Heart right ventricle (tissue), 16 donors: Measurements from ENCODE around the gene SMC6. TPM values are rescaled to one million over a fixed set of nuclear protein-coding genes. Genes with fewer than 3 reads are reported as not detected.

Experiments
- ATAC-seq, 8 donors: fragments of 200-7000 bp; cut with Tn5 transposase; one replicate each; pipeline ENCODE4 v1.9.1; 2020; ENCODE audit warnings: mild to moderate bottlenecking in 8 of 8, moderate library complexity in 8 of 8, moderate number of reproducible peaks in 1 of 8
- DNase-seq, 2 donors: peaks; one replicate each; pipeline ENCODE4 v3.0.0-alpha.2; 2020
- H3K27ac ChIP-seq, 10 donors: fragments of 200-600 bp; sonication (generic) in 2 of 10; one replicate each; pipeline versions ENCODE4 v1.5.0 to v1.8.0; 2020 to 2022; ENCODE audit warnings: mild to moderate bottlenecking in 3 of 10
- H3K27me3 ChIP-seq, 7 donors: fragments of 200-600 bp; one replicate each; pipeline ENCODE4 v1.8.0; 2021 to 2022; ENCODE audit warnings: mild to moderate bottlenecking in 2 of 7
- H3K36me3 ChIP-seq, 9 donors: fragments of 200-600 bp; sonication (generic) in 1 of 9; one replicate each; pipeline versions ENCODE4 v1.5.0 to v1.8.0; 2020 to 2022; ENCODE audit warnings: mild to moderate bottlenecking in 2 of 9
- H3K4me1 ChIP-seq, 9 donors: fragments of 200-600 bp; sonication (generic) in 1 of 9; one replicate each; pipeline versions ENCODE4 v1.5.0 to v1.8.0; 2020 to 2022; ENCODE audit warnings: mild to moderate bottlenecking in 4 of 9
- H3K4me3 ChIP-seq, 10 donors: fragments of 200-600 bp; sonication (generic) in 2 of 10; one replicate each; pipeline versions ENCODE4 v1.5.0 to v1.8.0; 2020 to 2022; ENCODE audit warnings: mild to moderate bottlenecking in 7 of 10, moderate library complexity in 2 of 10
- H3K9me3 ChIP-seq, 11 donors: fragments of 200-600 bp in 10 of 11; sonication (generic) in 2 of 11; one replicate each; pipeline versions ENCODE4 v1.5.0 to v1.8.0; 2013 to 2022; ENCODE audit warnings: mild to moderate bottlenecking in 2 of 11, control low read depth in 1 of 11, moderate library complexity in 1 of 11
- WGBS, 2 donors: extraction: QIAGEN DNeasy Blood & Tissue Kit; methylation state at CpG; one replicate each; pipeline ENCODE4 v1.1.7; 2013; ENCODE audit warnings: inconsistent platforms in 1 of 2; 5-methylcytosine and 5-hydroxymethylcytosine counted together
- intact Hi-C, 10 donors: fragments of 100-400 bp; cut with DNase I; formaldehyde crosslinking; loops; one replicate each; pipeline versions ENCODE4 v1.11.1 to v1.14.2; 2022
- polyA plus RNA-seq, 2 donors: library from polyadenylated mRNA; stranded (reverse); fragments of 200-250 nt; gene quantifications; one replicate each; pipeline ENCODE4 v1.2.3, GENCODE V29; 2013
- total RNA-seq, 10 donors: library from RNA; stranded (reverse); fragmentation: NEBNext Ultra II Directional in 3 of 10; extraction: Animal tissue kit (Norgen Biotek cat#: 25700) in 3 of 10; gene quantifications; one replicate each; pipeline versions ENCODE4 v1.2.1 to v1.2.4, GENCODE V29; 2021 to 2023
- TF ChIP-seq, protein P1 (sequence below), 9 donors: fragments of 200-600 bp; sonication (generic) in 2 of 9; IDR thresholded peaks; one replicate each; pipeline versions ENCODE4 v1.5.0 to v1.8.0; 2021 to 2022; ENCODE audit warnings: antibody characterized with exemption in 9 of 9, mild to moderate bottlenecking in 5 of 9, moderate library complexity in 1 of 9
- donor health status: Arrhythmogenic right ventricular cardiomyopathy.
- donor health status: ischemic (EF 13 %, LVEDD 7.1; RV severe dilation, severe dysfunction).
- donor health status: healthy with polysubstance abuse.
- donor health status: DM: no; HTN: yes; CAD: no.
- donor health status: DM: no; HTN: no; CAD: no.
- donor health status: ischemic (EF 25% LVEDD 6.9; RV normal size, moderate dysfunction).
- donor health status: ischemic (EF 25% LVEDD 5.7; RV mildly dilated, moderate dysfunction).
- donor health status: healthy.
- donor health status: DM: yes; HTN: yes; CAD: no.
- donor health status: Ischemic cardiomyopathy.
- donor health status: ischemic (EF 35%, LVEDD 5.7; RV mildly dilated, moderate dysfunction).
- donor health status: nonischemic (EF 11% LVEDD 7.7; RV severe dilation, severe dysfunction).
- donor health status: DM: yes; HTN: yes; CAD: no.
- donor health status: PGD.
- donor health status: ischemic (EF 29% LVEDD 5.4; RV normal size, mild dysfunction).
- donor health status: nonischemic (EF 23%, LVEDD 6.1; RV moderate dilation, normal function).

SMC6 gene
- total and polyA plus RNA-seq, 12 donors, result 4.7 to 14.7 (median 12.0) TPM

DNA sequence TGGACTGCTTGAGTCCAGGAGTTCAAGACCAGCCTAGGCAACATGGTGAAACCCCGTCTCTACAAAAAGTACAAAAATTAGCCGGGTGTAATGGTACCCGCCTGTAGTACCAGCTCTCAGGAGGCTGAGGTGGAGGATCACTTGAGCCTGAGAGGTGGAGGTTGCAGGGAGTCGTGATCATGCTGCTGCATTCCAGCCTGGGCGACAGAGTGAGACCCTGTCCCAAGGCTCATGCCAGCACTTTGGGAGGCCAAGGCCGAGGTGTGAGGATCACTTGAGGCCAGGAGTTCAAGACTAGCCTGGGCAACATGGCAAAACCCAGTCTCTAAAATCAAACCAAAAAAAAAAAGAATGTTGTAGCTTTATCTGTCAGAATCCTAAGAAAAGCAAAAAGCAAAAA, 25.4 kb downstream of the SMC6 start:
- H3K4me1 ChIP-seq, result no peaks in the 10 kb centered on the region
- intact Hi-C loops, result loop anchor here in 4 of 10 donors (10.0 kb wide), 4 partner anchors 97 to 647 kb away; no protein-coding TSS in a partner anchor
- WGBS, 2 donors, result 97% methylated on average over 6 of the region's 6 CpGs

DNA sequence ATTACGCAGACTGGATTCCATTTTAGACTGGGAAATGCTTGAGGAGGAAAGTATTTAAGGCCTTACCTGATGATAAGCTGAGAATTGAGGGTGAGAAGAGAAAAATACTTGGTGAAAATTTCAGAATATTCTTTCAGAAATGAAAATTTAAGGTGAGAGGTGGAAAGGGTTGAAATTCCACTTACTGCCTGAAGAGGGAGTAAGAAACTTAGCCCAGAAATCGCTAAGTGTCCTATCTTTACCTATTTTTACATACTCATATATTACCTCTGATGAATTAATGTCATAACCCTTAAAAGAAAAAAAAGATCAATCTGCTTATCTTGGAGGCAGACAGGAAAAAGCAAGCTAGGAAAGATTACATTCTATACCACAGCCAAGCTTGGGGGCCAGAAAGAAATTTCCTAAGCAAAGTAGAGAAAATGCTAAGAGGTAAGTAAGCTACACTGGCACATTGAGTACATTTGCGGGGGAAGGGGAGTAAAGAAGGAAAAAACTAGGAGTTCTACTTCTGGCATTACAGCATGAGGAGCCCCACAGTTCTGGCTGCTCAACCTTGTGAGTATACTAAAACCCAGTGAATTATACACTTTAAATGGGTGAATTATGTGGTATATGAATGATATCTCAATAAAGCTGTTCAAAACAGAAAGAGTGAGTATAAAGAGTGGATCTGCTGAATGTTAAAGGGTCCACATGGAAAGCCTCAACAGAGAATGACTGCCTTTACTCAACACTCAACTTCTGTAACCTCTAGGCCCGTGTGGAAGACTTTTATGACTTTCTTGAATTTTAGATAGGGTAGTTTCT, 33.8 kb downstream of the SMC6 start:
- Histone ChIP-seq H3K27me3 (no peaks in the 10 kb centered on the region), H3K27ac (no peak overlapping the region), H3K4me3 (no peak overlapping the region), H3K4me1 (no peaks in the 10 kb centered on the region), H3K9me3 (no peaks in the 10 kb centered on the region), H3K36me3 (peaks cover 0 to 100% (median 38%) of the 10 kb centered on the region in 9 donors)
- intact Hi-C loops, result loop anchor here in 9 of 10 donors (2.0 to 10.0 kb wide), 8 partner anchors 105 to 658 kb away; no protein-coding TSS in a partner anchor
- TF ChIP-seq, protein P1, sequence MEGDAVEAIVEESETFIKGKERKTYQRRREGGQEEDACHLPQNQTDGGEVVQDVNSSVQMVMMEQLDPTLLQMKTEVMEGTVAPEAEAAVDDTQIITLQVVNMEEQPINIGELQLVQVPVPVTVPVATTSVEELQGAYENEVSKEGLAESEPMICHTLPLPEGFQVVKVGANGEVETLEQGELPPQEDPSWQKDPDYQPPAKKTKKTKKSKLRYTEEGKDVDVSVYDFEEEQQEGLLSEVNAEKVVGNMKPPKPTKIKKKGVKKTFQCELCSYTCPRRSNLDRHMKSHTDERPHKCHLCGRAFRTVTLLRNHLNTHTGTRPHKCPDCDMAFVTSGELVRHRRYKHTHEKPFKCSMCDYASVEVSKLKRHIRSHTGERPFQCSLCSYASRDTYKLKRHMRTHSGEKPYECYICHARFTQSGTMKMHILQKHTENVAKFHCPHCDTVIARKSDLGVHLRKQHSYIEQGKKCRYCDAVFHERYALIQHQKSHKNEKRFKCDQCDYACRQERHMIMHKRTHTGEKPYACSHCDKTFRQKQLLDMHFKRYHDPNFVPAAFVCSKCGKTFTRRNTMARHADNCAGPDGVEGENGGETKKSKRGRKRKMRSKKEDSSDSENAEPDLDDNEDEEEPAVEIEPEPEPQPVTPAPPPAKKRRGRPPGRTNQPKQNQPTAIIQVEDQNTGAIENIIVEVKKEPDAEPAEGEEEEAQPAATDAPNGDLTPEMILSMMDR (IDR thresholded peaks at IDR 0.05), result peak; percentile 71 to 85 (median 83)
- 73 to 75% methylated on average over 4 of the region's 4 CpGs for WGBS, 2 donors
- DNase-seq, result no peak
- ATAC-seq, result no peak

More for the DNA sequence above, 25.4 kb downstream of the SMC6 start:
- Histone ChIP-seq H3K27ac (no peak overlapping the region), H3K4me3 (no peak overlapping the region), H3K36me3 (peaks cover 0 to 99% (median 43%) of the 10 kb centered on the region in 9 donors), H3K9me3 (no peaks in the 10 kb centered on the region), H3K27me3 (no peaks in the 10 kb centered on the region)
- no peak for DNase-seq
- TF ChIP-seq, protein P1 (IDR thresholded peaks at IDR 0.05), result no peak
- ATAC-seq, result no peak

DNA sequence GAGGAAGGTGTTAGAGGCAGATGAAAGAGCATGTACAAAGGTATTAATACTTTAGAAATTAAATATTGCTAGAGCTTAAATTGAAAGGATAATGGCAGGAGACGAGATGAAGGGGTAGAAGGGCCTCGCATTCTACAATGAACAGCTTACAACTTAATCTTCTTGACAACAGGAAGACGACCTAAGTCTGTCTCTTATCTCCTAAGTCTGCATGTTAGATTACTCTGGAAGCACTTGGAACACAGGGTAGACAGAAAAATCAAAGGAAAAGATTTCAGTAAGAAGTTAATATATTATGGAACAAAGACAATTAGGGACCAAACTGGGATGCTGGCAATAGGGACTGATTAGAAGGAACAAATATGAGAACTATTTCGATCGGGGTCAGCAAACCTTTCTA, 34.9 kb downstream of the SMC6 start:
- WGBS, 2 donors, result 70 to 72% methylated on average over 5 of the region's 5 CpGs
- no peaks in the 10 kb centered on the region for H3K9me3 ChIP-seq
- no peak overlapping the region for H3K27ac ChIP-seq
- intact Hi-C loops, result loop anchor here in 5 of 10 donors (2.0 to 10.0 kb wide), 3 partner anchors 112 to 436 kb away; no protein-coding TSS in a partner anchor
- no peak for DNase-seq
- TF ChIP-seq, protein P1 (IDR thresholded peaks at IDR 0.05), result no peak
- H3K27me3 ChIP-seq, result no peaks in the 10 kb centered on the region
- H3K4me3 ChIP-seq, result no peak overlapping the region
- H3K4me1 ChIP-seq, result no peaks in the 10 kb centered on the region
- no peak for ATAC-seq
- peaks cover 0 to 100% (median 31%) of the 10 kb centered on the region in 9 donors for H3K36me3 ChIP-seq

DNA sequence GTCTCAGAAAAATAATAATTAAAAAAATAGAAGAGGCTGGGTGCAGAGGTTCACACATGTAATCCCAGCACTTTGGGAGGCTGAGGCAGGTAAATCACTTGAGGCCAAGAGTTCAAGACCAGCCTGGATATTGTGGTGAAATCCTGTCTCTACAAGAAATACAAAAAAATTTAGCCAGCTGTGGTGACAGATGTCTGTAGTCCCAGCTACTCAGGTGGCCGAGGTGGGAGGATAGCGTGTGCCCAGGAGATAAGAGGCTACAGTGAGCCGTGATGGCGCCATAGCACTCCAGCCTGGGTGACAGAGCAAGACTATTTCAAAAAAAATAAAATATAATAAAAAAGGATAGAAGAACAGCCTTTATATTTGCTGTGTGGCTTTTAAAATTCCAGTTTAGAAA, 35.9 kb downstream of the SMC6 start:
- TF ChIP-seq, protein P1 (IDR thresholded peaks at IDR 0.05), result no peak
- H3K4me3 ChIP-seq, result no peak overlapping the region
- ATAC-seq (no peak), DNase-seq (no peak)
- WGBS, 2 donors, result 85 to 86% methylated on average over 4 of the region's 4 CpGs
- H3K27me3 ChIP-seq, result no peaks in the 10 kb centered on the region
- intact Hi-C loops, result loop anchor here in 5 of 10 donors (2.0 to 10.0 kb wide), 3 partner anchors 113 to 437 kb away; no protein-coding TSS in a partner anchor
- H3K36me3 ChIP-seq, result peaks cover 0 to 100% (median 32%) of the 10 kb centered on the region in 9 donors
- no peaks in the 10 kb centered on the region for H3K9me3 ChIP-seq
- no peaks in the 10 kb centered on the region for H3K4me1 ChIP-seq
- no peak overlapping the region for H3K27ac ChIP-seq
